Uterus (tissue), 2 donors: ENCODE data around the gene TAF9B.

Source experiments
- CTCF ChIP-seq, 4 experiments: fragments of 200-600 bp in 2 of 4; fragments of 450-650 bp in 2 of 4; sonication (generic) in 2 of 4; IDR thresholded peaks; one replicate each; pipeline ENCODE4 v1.5.1; 2016 to 2019; ENCODE audit warnings: antibody characterized with exemption in 4 of 4, mild to moderate bottlenecking in 2 of 4, moderate library complexity in 1 of 4
- POLR2A ChIP-seq, 2 donors: fragments of 450-650 bp; IDR thresholded peaks; one replicate each; pipeline ENCODE4 v1.6.1; 2016; ENCODE audit warnings: antibody characterized with exemption in 2 of 2, mild to moderate bottlenecking in 1 of 2, moderate library complexity in 1 of 2

GRCh38 chrX:78098108-78098507 is 41.3 kb downstream of the TAF9B start:
- no peak for TF ChIP-seq CTCF (IDR thresholded peaks at IDR 0.05)
- TF ChIP-seq POLR2A (IDR thresholded peaks at IDR 0.05) = no peak
